Hippocampal formation (tissue), 2 donors: ENCODE data around the gene TBC1D2.

ENCODE experiments used
- DNase-seq, 2 donors: peaks; one replicate each; lab custom pipeline; 2025; lab: John Stamatoyannopoulos, UW

TBC1D2 gene

DNA sequence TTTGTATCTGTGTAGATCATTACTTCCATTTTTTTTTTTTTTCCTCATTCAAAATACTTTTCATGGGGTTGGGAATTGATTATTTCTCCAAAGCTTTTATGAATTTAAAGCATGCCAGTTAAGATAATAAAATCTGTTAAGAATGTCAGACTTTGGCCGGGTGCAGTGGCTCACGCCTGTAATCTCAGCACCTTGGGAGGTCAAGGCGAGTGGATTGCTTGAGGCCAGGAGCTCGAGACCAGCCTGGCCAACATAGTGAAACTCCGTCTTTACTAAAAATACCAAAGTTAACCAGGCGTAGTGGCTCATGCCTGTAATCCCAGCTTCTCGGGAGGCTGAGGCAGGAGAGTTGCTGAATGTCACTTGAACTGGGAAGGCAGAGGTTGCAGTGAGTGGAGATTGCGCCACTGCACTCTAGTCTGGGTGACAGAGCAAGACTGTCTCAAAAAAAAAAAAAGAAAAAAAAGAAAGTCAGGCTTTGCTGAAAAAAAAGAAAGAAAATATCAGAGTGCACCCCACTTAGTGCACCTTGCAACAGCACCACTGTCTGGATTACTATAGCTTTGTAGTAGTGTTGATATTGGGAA, 18.5 kb downstream of the TBC1D2 start:
- DNase-seq: no peak

DNA sequence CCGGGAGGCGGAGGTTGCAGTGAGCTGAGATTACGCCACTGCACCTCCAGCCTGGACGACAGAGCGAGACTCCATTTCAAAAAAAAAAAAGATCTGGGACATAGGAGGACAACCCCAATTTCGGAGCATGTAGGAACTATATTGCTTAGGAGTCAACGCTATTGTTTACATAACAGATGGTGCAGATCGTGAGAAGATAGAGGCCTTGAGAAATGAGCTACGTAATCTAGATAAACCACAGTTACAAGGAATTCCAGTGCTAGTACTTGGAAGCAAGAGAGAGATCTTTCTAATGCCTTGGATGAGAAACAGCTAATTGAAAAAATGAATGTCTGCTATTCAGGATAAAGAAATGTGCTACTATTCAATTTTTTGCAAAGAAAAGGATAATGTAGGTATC, 20.3 kb downstream of the TBC1D2 start:
- DNase-seq: no peak

DNA sequence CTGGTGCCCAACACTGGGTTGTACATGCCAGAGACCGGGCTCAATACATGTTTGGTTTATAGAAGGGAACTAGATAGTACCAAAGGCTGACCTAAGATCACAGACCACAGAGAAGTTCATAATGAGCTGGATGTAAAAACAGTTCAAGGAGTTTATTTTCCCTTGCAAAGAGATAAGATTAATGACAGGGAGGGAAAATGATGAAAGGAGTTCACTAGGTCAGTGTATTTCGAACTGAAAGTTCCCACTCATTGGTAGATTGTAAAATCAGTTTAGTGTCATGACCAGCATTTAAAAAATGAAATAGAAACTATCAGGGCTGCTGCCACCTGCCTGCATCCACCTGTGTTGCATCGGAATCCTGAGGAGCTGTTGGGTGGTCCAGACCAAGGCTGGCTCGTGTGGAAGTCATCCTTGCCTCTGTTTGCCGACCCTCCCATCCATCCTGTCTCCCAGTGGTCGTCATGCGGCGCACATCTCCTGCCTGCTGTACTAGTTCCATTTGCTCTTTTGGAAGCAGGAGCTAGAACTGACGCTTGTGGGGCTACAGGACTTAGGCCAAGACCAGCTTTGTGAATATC, 21.1 kb downstream of the TBC1D2 start:
- DNase-seq: no peak

DNA sequence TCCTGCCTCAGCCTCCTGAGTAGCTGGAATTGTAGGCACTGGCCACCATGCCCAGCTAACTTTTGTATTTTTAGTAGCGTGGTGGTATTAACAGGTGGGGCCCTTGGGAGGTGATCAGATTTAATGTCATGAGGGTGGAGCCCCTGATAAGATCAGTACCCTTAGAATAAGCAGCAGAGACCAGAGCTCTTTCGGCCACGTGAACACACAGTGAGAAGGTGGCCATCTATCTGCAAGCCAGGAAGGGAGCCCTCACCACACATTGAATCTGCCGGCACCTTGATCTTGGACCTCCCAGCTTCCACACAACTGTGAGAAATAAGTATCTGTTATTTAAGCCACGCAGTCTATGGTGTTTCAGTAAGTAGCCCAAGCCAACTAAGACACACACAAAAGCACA, 22.5 kb downstream of the TBC1D2 start:
- DNase-seq: no peak

DNA sequence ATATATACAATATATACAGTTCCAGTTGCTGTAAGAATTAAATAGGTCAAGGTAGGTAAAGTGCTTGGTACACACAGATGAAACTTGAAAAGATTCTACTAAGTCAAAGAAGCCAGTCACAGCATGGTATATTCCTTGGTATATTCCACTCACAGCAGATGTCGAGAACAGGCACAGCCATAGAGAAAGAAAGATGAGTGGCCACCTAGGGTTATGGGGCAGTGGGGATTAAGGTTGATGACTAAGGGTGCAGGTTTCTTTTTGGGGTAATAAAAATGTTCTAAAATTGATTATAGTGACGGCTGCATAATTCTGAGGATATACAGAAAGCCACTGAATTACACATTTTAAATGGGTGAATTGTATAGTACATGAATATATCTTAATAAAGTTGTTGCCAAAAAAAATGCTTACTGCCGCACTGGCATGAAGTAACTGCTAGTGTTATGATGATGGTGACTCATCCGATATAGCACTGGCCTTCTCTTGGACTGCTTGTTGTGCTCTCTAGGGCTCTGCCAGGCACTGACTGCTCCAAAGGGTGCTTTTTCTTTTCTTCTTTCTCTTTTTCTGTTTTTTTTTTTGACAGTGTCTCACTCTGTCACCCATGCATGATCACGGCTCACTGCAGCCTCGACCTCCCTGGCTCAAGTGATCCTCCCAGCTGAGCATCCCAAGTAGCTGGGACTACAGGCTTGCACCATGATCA, 23.5 kb downstream of the TBC1D2 start:
- no peak for DNase-seq

DNA sequence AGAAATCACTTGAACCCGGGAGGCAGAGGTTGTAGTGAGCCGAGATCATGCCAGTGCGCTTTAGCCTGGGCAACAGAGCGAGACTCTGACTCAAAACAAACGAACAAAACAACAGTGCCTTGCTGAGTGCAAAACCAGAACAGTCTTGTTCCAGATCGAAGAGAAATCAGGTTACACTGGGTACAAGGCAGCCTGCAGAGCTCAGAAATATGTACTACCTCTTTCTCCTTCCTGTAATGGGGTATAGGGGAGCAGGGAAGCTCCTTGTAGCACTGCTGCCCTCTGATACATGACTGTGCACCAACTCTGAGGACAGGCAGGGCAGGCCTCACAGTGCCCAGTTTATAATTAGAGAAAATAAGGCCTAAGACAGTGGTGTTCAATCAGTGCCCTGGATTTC, 24.7 kb downstream of the TBC1D2 start:
- no peak for DNase-seq

DNA sequence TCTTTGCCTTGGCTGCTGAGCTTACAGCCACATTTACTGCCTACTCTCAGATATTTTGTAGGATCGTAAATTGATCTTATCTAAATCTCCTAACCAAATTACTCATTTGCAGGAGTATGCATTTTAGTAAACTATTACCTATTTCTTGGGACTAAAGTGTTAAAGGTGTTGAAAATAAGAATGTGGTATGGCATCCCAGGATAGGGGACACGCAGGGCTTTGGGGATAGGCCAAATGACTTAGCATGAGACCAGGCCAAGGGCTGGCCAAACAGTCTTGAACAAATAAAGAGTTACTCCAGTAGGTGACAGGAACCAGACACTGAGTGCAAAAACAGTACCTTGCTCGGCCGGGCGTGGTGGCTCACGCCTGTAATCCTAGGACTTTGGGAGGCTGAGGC, 25.1 kb downstream of the TBC1D2 start:
- DNase-seq: no peak

DNA sequence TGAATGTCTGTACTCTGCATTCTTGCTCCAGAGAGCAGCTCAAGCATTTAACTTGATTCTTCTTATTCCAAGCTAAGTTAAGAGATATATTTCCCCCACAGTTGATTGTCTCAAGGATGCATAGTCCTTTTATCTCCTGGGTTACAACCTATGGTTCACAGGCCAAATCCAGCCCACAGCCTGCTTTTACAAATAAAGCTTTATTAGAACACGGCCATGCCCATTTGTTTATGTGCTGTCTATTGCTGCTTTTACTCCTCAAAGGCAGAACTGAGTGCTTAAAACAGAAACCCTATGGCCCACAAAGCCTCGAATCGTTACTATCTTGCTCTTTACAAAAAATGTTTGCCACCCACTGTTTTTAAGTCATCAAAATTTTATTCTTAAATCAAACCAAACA, 25.8 kb downstream of the TBC1D2 start:
- no peak for DNase-seq

DNA sequence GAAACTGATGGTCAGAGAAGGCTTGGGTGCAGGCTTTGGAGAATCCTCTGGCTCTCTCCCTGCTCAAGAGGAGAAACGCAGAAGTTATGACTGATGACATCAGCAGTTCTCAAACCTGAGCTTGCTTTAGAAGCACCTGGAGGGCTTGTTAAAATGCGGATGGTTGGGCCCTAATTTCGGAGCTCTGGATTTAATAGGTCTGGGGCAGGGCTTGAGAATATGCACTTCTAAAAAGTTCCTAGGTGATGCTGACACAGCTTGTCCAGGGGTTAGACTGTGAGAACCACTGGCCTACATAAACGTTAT, 26.4 kb downstream of the TBC1D2 start:
- DNase-seq: no peak

DNA sequence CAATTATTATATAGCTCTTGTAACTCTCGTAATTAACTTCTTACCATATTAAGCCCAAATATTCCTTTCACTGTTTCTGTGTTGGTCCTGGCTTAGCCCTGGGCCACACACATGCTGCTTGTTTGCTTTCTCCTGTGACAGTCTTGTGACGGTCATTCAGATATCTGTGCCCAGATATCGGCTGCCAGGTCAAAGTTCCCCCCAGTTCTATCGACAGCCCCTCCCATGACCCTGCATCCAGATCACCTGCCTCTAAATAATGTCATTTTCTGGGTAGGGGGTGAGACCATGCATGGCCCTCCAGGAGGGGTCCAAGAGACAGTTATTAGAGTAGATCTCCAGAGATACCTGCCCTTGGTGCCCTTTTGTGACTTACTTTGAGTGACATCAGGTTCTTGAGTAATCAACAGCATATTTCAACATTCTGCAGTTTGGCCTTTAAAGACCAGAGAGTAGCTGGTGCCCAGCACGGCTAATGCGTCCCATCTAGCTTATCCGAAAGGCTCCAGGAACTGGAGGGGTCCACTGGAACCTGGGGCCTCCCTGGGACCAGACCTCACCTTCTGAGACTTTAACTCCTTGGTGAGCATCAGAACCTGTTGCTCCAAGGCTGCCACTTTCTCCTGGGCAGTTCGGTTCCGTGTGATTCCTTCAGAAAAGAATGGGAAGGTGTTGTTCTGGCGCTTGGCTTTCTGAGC, 26.9 kb downstream of the TBC1D2 start:
- no peak for DNase-seq

DNA sequence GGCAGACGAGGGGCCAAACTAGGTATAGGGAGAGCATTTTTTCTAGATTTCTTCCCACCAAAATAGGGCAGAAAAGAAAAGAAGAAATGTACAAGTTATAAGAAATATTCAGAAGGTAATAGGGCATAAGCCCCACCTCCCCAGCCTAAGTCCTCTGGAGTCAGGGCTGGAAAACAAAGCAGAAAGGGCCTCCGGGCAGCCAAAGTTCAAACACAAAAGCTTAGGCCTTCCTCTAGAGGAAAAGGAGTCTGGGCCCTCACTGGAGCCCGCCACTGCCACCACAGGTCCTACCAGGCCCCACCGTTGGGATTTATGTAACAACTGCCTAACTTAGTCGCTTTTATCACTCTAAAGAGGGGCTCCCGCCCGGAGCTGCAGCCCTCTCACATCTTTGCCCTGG, 27.6 kb downstream of the TBC1D2 start:
- DNase-seq: no peak

DNA sequence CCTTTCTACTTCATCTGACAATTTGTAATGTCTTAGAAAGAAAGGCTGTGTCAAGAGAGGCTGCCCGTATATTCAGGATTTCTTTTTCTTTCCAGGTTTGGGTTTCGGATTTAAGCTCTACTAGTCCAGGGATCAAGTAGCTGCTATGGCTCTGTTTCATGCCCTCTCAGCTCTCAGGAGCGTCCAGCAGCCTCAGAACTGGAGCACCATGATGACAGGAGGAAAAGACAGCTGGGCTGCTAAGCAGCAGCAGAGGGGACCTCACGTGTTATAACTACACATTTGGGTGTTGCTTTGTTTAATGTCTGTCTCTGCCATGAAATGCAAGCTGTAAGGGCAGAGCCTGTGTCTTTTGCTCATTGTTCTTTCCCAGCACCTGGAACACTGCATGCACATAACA, 28.5 kb downstream of the TBC1D2 start:
- DNase-seq: no peak

DNA sequence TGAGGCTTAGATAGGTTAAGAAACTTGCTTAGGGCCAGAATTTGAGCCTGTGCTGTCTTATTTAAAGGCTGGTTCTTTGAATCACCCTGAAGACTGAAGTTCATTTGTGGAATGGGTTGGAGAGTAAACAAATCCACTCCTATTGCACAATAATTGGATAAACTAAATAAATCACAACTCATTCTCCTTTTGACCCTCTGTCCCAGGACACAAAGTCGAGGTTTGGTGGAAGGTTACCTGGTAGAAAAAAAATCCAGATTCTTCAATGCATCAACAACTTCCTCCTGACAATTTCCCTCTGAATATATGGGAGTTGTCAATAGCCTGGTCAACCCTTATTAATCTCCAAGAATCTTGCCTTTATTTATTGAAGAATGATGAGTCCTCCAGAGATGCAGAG, 28.9 kb downstream of the TBC1D2 start:
- no peak for DNase-seq

DNA sequence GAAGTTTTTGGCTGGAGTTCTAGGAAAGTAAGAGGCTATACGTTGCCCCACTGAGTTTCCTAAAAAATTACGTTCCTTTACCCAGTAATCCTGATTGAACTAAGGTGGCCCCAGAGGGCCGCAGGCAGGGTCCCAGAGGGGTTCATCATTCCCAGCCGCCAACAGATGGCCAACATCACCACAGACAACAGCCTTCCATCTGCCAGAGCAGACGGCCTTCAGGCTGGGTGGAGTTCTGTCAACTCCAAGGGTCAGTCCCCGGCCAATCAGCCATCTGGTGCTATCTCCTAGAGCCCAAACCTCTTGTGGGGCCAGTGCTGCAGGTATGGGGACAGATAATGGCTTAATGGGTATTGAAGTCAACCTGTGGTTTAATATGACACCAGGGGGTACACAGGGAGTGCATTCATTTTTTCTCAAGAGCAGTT, 30.4 kb downstream of the TBC1D2 start:
- no peak for DNase-seq

DNA sequence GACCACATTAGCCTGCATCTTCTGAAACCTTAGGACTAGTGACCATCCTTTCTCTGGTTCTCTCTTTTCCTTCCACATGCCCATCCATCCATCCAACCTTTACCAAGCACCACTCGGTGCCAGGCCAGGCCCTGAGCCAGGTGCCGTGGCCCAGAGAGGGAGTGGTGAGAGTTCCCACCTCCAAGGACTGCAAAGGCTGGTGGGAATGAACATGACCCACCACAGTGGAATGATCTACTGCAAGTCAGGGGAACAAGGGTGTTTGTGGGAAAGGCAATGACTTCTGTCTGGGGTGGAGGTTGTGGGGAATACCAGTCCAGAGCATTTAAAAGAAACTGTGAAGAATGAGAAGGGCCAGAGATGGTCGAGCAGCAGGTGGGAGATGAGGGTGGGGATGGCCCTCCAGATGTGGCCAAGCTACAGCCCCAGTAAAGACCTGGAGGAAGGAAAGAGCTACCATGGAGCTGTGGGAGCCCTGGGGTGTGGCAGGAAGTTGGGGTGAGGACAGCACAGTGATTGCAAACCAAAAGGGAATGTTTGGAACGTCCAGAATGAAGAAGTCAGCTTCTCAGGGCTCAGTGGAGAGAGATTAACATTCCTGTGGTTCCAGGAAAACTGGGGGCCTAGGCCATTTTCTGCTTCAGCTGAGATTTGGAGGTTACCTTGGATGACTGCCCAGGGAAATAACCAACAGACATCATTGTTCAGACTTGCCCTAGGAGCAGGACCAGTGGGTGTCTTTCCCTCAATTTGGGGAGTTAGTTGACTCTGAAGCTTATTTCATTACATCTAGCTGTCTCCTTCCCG, 32.4 kb downstream of the TBC1D2 start:
- no peak for DNase-seq

DNA sequence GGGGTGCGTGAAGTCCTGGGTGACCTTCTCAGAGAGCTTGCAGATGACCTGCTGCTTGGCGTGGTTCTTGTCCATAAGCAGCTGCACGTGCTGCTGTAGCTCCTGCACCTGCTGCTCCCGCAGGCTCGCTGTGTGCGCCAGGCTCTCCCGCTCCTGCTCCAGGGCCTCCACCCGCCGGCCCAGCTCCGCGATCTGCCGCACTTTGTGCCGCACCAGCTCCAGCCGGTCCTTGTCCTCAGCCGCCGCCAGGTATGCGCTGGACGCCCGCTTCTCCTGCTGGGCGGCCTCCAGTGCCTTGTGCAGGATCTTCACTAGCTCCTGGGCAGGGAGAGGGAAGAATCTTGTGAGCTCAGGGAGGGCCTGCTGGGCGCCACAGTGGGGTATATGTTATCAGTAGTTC, 34.5 kb downstream of the TBC1D2 start:
- no peak for DNase-seq

DNA sequence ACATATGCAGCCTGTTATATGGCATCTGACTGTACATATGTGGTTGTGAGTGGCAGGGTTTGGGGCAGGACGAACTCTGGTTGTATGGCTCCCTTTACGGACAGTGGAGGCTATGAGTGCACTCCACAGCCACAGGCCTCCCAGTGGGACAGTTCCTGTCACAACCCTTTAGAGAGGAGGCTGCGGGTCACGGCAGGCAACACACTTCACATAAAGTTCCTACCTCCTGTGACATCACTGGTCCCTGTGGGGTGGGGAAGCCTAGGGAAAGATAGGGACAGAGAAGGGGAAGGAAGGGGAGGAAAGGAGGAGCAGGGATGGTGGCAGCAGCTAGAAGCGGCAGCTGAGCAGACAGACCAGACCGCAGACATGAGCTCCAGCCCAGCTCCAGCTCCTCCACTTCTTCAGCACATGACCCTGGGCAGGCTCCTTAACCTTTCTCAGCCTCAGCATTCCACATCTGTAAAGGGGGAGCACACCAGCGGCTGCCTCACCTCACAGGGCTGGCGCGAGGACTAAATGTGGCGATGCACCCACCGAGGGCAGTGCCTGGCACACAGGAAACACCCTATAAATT, 35.6 kb downstream of the TBC1D2 start:
- no peak for DNase-seq

DNA sequence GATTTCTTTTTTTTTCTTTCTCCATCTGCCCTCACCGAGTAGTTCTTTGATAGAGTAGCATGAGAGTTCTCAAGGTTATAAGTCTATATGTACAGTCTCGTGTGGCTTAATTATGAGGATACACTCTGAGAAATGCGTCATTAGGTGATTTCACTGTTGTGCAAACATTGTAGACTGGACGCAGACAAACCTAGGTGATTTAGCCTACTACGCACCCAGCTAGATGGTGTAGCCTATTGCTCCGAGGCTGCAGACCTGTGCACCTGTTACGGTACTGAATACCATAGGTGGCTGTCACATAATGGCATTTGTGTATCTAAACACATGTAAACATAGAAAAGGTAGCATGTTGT, 36.1 kb downstream of the TBC1D2 start:
- DNase-seq: no peak

DNA sequence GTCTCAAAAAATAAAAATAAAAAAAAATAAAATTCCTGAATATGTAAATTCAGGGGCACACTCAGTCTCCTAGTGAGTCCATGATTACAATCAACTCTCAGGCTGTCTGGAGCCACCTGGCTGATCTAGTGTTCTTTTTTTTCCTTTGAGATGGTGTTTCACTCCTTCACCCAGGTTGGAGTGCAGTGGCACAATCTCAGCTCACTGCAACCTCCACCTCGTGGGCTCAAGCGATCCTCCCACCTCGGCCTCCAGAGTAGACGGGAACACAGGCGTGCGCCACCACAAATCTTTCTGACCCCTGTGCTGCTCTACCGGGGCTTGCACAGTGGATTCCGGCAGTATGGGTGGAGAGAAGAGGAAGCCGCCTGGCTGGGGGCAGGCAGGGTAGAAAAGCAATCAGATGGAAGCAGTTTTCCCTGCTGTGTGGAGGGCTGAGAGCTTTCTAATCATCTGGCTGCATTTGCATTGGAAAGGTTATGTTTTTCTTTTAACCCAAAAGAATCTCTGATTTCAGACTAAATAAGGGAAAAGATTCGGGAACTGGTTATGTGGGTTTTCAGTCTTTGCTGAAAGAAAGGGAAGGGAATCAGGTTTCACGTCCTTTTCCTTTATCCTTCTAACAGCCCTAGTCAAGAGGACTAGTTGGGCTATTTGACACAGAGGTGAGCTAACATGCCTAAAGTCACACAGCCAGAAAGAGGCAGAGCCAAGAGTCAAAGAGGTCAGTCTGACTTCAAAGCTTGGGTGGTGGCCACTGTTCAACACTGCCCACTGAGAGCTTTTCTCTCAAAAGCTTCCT, 36.7 kb downstream of the TBC1D2 start:
- DNase-seq: no peak

DNA sequence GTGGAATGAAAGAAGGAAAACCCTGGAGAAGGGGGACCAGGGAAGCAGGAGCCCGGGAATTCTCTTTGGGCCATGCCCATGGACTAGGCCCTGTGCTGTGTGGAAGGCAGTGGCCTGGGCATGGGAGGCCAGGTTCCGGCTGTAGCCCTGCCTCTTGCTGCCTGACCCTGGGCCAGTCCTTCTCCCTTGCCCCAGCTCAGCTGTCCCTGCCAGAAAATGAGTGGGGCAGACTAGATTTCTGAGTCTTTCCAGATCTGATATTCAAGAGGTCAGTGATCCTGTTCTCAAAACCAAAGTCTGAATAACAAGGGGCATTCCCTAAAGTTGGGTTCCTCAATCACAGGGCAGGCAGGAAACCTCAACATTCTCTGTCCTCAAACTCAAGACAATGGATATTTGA, 38.2 kb downstream of the TBC1D2 start:
- no peak for DNase-seq

DNA sequence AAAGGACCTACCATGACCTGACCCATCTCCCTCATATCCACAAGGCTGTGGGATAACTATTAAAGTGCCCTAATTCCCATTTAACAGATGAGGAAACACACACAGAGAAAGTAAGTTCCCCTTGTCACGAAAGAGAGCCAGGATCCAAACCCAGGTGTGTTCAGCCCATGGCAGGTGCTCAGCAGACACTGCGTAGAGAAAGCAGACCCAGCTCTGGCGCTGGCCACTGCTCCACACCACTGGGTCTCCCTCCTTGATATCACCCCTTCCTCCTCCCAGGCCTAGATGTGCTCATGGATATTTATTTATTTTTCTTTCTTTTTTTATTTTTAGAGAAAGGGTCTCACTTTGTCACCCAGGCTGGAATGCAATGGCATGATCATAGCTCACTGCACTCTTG, 39.1 kb downstream of the TBC1D2 start:
- no peak for DNase-seq
